Measurements from ENCODE around the gene DUSP2.

- no peak for TF ChIP-seq MAX (IDR thresholded peaks at IDR 0.05; ENCODE audit: low read depth, low read length)
- TF ChIP-seq ZNF384 (IDR thresholded peaks at IDR 0.05; ENCODE audit: borderline replicate concordance, low read depth, low read length) = no peak
- TF ChIP-seq CTCF (IDR thresholded peaks at IDR 0.05 in 2 of 3, conservative IDR thresholded peaks at IDR 0.05 in 1 of 3; ENCODE audit: control insufficient read depth in 2 of 3, extremely low read depth in 1 of 3, insufficient read depth in 1 of 3, low read depth in 3 of 3, low read length in 3 of 3) = no peak
- no peak for TF ChIP-seq MEF2A (IDR thresholded peaks at IDR 0.05; ENCODE audit: insufficient read depth, low read depth, low read length)
- TF ChIP-seq STAT1 (conservative IDR thresholded peaks at IDR 0.05) = no peak
- TF ChIP-seq EZH2 (IDR thresholded peaks at IDR 0.05; ENCODE audit: borderline replicate concordance, control insufficient read depth, low read depth, low read length) = no peak
- TF ChIP-seq REST (IDR thresholded peaks at IDR 0.05; ENCODE audit: low read depth, low read length) = no peak
- TF ChIP-seq ZBTB40 (IDR thresholded peaks at IDR 0.05; ENCODE audit: borderline replicate concordance) = no peak
These were observed 5.8 kb upstream of the DUSP2 start for GRCh38 chr2:96150791-96151594.

Measured in GM12878 (cell line).